ENCODE data around the gene MAPKAP1.

Gene MAPKAP1

DNA sequence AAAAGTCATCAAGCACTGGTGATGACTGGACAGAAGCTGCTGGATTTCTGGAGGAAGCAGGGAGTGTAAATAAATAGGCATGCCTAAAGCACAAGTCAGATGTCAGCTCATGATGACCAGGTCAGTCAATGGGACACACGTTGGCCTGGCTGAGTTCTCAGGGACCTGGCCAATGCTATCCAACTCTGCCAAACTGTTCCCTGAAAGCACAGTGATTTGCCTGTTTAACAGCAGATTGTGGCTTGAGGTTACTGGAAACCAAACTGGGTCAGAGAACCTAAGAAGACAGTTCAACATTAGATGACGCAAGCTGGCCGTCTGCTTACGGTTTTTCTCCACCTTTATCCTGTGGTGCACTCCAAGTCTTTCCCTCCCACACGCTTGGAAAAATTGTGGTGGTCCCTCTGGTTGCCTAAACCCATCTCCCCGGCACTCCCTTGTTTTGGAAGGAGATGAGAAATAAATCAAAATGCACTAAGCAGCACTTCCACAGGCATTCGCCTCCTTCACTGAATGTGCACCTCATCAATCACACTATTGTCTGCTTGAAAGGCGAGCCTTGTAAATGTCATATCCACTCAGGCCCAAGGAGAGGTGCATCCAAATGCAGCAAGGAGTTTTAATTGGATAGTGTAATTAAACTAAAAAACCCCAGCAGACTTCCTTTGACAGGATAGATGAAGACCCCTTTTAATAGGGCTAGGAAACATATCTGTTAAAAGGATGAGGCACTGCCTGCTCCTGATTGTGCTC is 245.9 kb downstream of the MAPKAP1 start:
- TF ChIP-seq, protein P1, sequence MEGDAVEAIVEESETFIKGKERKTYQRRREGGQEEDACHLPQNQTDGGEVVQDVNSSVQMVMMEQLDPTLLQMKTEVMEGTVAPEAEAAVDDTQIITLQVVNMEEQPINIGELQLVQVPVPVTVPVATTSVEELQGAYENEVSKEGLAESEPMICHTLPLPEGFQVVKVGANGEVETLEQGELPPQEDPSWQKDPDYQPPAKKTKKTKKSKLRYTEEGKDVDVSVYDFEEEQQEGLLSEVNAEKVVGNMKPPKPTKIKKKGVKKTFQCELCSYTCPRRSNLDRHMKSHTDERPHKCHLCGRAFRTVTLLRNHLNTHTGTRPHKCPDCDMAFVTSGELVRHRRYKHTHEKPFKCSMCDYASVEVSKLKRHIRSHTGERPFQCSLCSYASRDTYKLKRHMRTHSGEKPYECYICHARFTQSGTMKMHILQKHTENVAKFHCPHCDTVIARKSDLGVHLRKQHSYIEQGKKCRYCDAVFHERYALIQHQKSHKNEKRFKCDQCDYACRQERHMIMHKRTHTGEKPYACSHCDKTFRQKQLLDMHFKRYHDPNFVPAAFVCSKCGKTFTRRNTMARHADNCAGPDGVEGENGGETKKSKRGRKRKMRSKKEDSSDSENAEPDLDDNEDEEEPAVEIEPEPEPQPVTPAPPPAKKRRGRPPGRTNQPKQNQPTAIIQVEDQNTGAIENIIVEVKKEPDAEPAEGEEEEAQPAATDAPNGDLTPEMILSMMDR (conservative IDR thresholded peaks at IDR 0.05): no peak
- no peak overlapping the region for H3K27ac ChIP-seq

GRCh38 chr9:125460346-125460745 is 246.7 kb downstream of the MAPKAP1 start:
- TF ChIP-seq, protein P1 (conservative IDR thresholded peaks at IDR 0.05): no peak
- no peak overlapping the region for H3K27ac ChIP-seq

GRCh38 chr9:125457357-125457756 is 249.7 kb downstream of the MAPKAP1 start:
- TF ChIP-seq, protein P1 (conservative IDR thresholded peaks at IDR 0.05): no peak
- H3K27ac ChIP-seq: no peak overlapping the region

- TF ChIP-seq, protein P1 (conservative IDR thresholded peaks at IDR 0.05): no peak
- no peak overlapping the region for H3K27ac ChIP-seq
Observed at GRCh38 chr9:125455876-125456275, 251.1 kb downstream of the MAPKAP1 start.

GRCh38 chr9:125455132-125455531 is 251.9 kb downstream of the MAPKAP1 start:
- H3K27ac ChIP-seq: no peak overlapping the region
- TF ChIP-seq, protein P1 (conservative IDR thresholded peaks at IDR 0.05): no peak

- TF ChIP-seq, protein P1 (conservative IDR thresholded peaks at IDR 0.05): no peak
- peak overlapping the region; percentile 80; the same call in 1 of the 2 replicates for H3K27ac ChIP-seq
Observed at GRCh38 chr9:125447202-125447802, 259.7 kb downstream of the MAPKAP1 start.

GRCh38 chr9:125446561-125447094 is 260.4 kb downstream of the MAPKAP1 start:
- TF ChIP-seq, protein P1 (conservative IDR thresholded peaks at IDR 0.05): no peak
- no peak overlapping the region for H3K27ac ChIP-seq

All from VCaP (cell line).